Ramos (cell line): ENCODE data around the gene DES.

Experiments
- in situ Hi-C: fragments of 300-500 bp; cut with MboI; formaldehyde crosslinking; loops from one replicate; pipeline ENCODE4 v1.14.3; 2022; ENCODE audit warnings: low sequenced_read_pairs; ENCODE audit not compliant: unreplicated experiment

Gene DES

GRCh38 chr2:219417374-219417773, 803 bp upstream of the DES start:
- in situ Hi-C loops = no loop called here

- in situ Hi-C loops = no loop called here
These were observed 791 bp downstream of the DES start for GRCh38 chr2:219419012-219419324.

- in situ Hi-C loops = no loop called here
These were observed 1.4 kb downstream of the DES start for GRCh38 chr2:219419331-219420197.

- in situ Hi-C loops = no loop called here
These were observed 2.5 kb downstream of the DES start for GRCh38 chr2:219420687-219421086.

GRCh38 chr2:219421323-219421722, 3.1 kb downstream of the DES start:
- in situ Hi-C loops = no loop called here

GRCh38 chr2:219422952-219423534, 4.9 kb downstream of the DES start:
- in situ Hi-C loops = no loop called here

- in situ Hi-C loops = no loop called here
These were observed 5.6 kb downstream of the DES start for GRCh38 chr2:219423652-219424377.

GRCh38 chr2:219425238-219426067, 7.3 kb downstream of the DES start:
- in situ Hi-C loops = no loop called here

GRCh38 chr2:219426068-219426443, 7.9 kb downstream of the DES start:
- in situ Hi-C loops = no loop called here

- in situ Hi-C loops = no loop called here
These were observed 8.5 kb downstream of the DES start for GRCh38 chr2:219426534-219427136.

GRCh38 chr2:219428469-219428868, 10.3 kb downstream of the DES start:
- in situ Hi-C loops = no loop called here

GRCh38 chr2:219429958-219430606, 11.9 kb downstream of the DES start:
- in situ Hi-C loops = no loop called here

- in situ Hi-C loops = no loop called here
These were observed 12.7 kb downstream of the DES start for GRCh38 chr2:219430633-219431615.

GRCh38 chr2:219433666-219434467, 15.7 kb downstream of the DES start:
- in situ Hi-C loops = no loop called here

- in situ Hi-C loops = no loop called here
These were observed 16.2 kb downstream of the DES start for GRCh38 chr2:219434468-219434717.

- in situ Hi-C loops = no loop called here
These were observed 16.7 kb downstream of the DES start, which contains the start of gene SPEG for GRCh38 chr2:219434718-219435525. SPEG (plus strand) TSS chr2:219434843; CDS start chr2:219434978, 135 bp downstream.

- in situ Hi-C loops = no loop called here
These were observed 17.5 kb downstream of the DES start for GRCh38 chr2:219435701-219436100.
